HEK293 (cell line): Measurements from ENCODE around the gene ASTN2.

ENCODE experiments used
- CTCF ChIA-PET: fragments of 350-600 bp; formaldehyde crosslinking; extraction: SDS; loops from one replicate; lab custom pipeline; 2021; ENCODE audit warnings: antibody characterized with exemption; lab: Yijun Ruan, JAX
- POLR2A ChIA-PET: fragments of 300-600 bp; formaldehyde crosslinking; extraction: SDS; loops from one replicate; lab custom pipeline; 2020; ENCODE audit warnings: antibody characterized with exemption, inconsistent platforms; lab: Yijun Ruan, JAX
- H3K27ac ChIP-seq: fragments of 200-500 bp; sonication (Bioruptor generic); 2 replicates; pipeline ENCODE4 v1.5.1; 2014; ENCODE audit warnings: low read depth, low read length, control low read depth, inconsistent platforms; ENCODE audit errors: extremely low read depth
- H3K36me3 ChIP-seq, 2 experiments: fragments of 200-500 bp in 1 of 2; sonication (Bioruptor generic) in 1 of 2; 1 replicate in 1 of 2; 2 replicates in 1 of 2; pipeline ENCODE4 v1.5.1; 2014 to 2017; ENCODE audit warnings: inconsistent platforms in 2 of 2, low read length in 2 of 2; ENCODE audit not compliant: control insufficient read depth in 2 of 2, insufficient read depth in 1 of 2
- H3K4me1 ChIP-seq: fragments of 200-500 bp; sonication (Bioruptor generic); 2 replicates; pipeline ENCODE4 v1.5.1; 2014; ENCODE audit warnings: mild to moderate bottlenecking, low read length, inconsistent platforms; ENCODE audit not compliant: control insufficient read depth, insufficient read depth
- H3K4me3 ChIP-seq: 2 replicates; pipeline ENCODE4 v1.5.1; 2011; ENCODE audit warnings: low read depth, mild to moderate bottlenecking, control low read depth, low read length, moderate library complexity
- H3K9me3 ChIP-seq: fragments of 200-500 bp; sonication (Bioruptor generic); 2 replicates; pipeline ENCODE4 v1.5.1; 2014; ENCODE audit warnings: low read depth, low read length, inconsistent platforms; ENCODE audit not compliant: control insufficient read depth, insufficient read depth
- BCL11A ChIP-seq: fragments of 450-650 bp; formaldehyde crosslinking; IDR thresholded peaks from 2 replicates; pipeline ENCODE4 v1.5.1; 2016; ENCODE audit warnings: low read depth, missing biosample characterization, missing genetic modification characterization
- BCL11B ChIP-seq: fragments of 450-650 bp; formaldehyde crosslinking; IDR thresholded peaks from 2 replicates; pipeline ENCODE4 v1.5.1; 2016; ENCODE audit warnings: low read depth, missing biosample characterization, missing genetic modification characterization
- GLIS1 ChIP-seq: fragments of 450-650 bp; formaldehyde crosslinking; IDR thresholded peaks from 2 replicates; pipeline ENCODE4 v1.5.1; 2016; ENCODE audit warnings: missing biosample characterization, missing genetic modification characterization
- OSR2 ChIP-seq: fragments of 450-650 bp; formaldehyde crosslinking; IDR thresholded peaks from 2 replicates; pipeline ENCODE4 v1.5.1; 2016; ENCODE audit warnings: missing biosample characterization, missing genetic modification characterization
- OVOL3 ChIP-seq: fragments of 450-650 bp; formaldehyde crosslinking; IDR thresholded peaks from 2 replicates; pipeline ENCODE4 v1.5.1; 2016; ENCODE audit warnings: missing biosample characterization, missing genetic modification characterization
- PATZ1 ChIP-seq: fragments of 450-650 bp; formaldehyde crosslinking; IDR thresholded peaks from 2 replicates; pipeline ENCODE4 v1.5.1; 2016; ENCODE audit warnings: missing biosample characterization, missing genetic modification characterization
- ZBTB17 ChIP-seq: fragments of 450-650 bp; formaldehyde crosslinking; IDR thresholded peaks from 2 replicates; pipeline ENCODE4 v1.5.1; 2016; ENCODE audit warnings: missing biosample characterization, missing genetic modification characterization
- ZBTB20 ChIP-seq: fragments of 450-650 bp; formaldehyde crosslinking; IDR thresholded peaks from 2 replicates; pipeline ENCODE4 v1.5.1; 2016; ENCODE audit warnings: missing biosample characterization, missing genetic modification characterization
- ZBTB21 ChIP-seq: fragments of 450-650 bp; formaldehyde crosslinking; IDR thresholded peaks from 2 replicates; pipeline ENCODE4 v1.5.1; 2017; ENCODE audit warnings: missing biosample characterization, missing genetic modification characterization
- ZNF133 ChIP-seq: fragments of 450-650 bp; formaldehyde crosslinking; IDR thresholded peaks from 2 replicates; pipeline ENCODE4 v1.5.1; 2016; ENCODE audit warnings: missing biosample characterization, missing genetic modification characterization
- ZNF157 ChIP-seq: fragments of 450-650 bp; formaldehyde crosslinking; IDR thresholded peaks from 2 replicates; pipeline ENCODE4 v1.5.1; 2016; ENCODE audit warnings: missing biosample characterization, missing genetic modification characterization
- ZNF221 ChIP-seq: fragments of 450-650 bp; formaldehyde crosslinking; IDR thresholded peaks from 2 replicates; pipeline ENCODE4 v1.5.1; 2017; ENCODE audit warnings: missing biosample characterization, missing genetic modification characterization, borderline replicate concordance
- ZNF26 ChIP-seq: fragments of 450-650 bp; formaldehyde crosslinking; IDR thresholded peaks from 2 replicates; pipeline ENCODE4 v1.5.1; 2016; ENCODE audit warnings: missing biosample characterization, missing genetic modification characterization
- ZNF274 ChIP-seq, 2 experiments: fragments of 200-500 bp in 1 of 2; fragments of 450-650 bp in 1 of 2; sonication (Bioruptor generic) in 1 of 2; formaldehyde crosslinking in 1 of 2; IDR thresholded peaks; 2 replicates each; pipeline versions ENCODE4 v1.5.1 to v1.6.1; 2014 to 2016; ENCODE audit warnings: borderline replicate concordance in 1 of 2, inconsistent platforms in 1 of 2, low read length in 1 of 2, missing biosample characterization in 1 of 2, missing genetic modification characterization in 1 of 2
- ZNF335 ChIP-seq: fragments of 450-650 bp; formaldehyde crosslinking; conservative IDR thresholded peaks from 2 replicates; pipeline ENCODE4 v1.5.1; 2016; ENCODE audit warnings: missing biosample characterization, missing genetic modification characterization
- ZNF423 ChIP-seq: fragments of 450-650 bp; formaldehyde crosslinking; IDR thresholded peaks from 2 replicates; pipeline ENCODE4 v1.5.1; 2016; ENCODE audit warnings: missing biosample characterization, missing genetic modification characterization
- ZNF558 ChIP-seq: fragments of 450-650 bp; formaldehyde crosslinking; IDR thresholded peaks from 2 replicates; pipeline ENCODE4 v1.5.1; 2016; ENCODE audit warnings: missing biosample characterization, missing genetic modification characterization
- ZNF571 ChIP-seq: fragments of 450-650 bp; formaldehyde crosslinking; IDR thresholded peaks from 2 replicates; pipeline ENCODE4 v1.5.0; 2017; ENCODE audit warnings: missing biosample characterization, missing genetic modification characterization
- ZNF596 ChIP-seq: fragments of 450-650 bp; IDR thresholded peaks from 2 replicates; pipeline ENCODE4 v1.5.0; 2018; ENCODE audit warnings: missing biosample characterization, mild to moderate bottlenecking, missing genetic modification characterization, moderate library complexity
- ZNF747 ChIP-seq: fragments of 450-650 bp; formaldehyde crosslinking; IDR thresholded peaks from 2 replicates; pipeline ENCODE4 v1.5.1; 2016; ENCODE audit warnings: missing biosample characterization, missing genetic modification characterization
- ZNF837 ChIP-seq: fragments of 450-650 bp; formaldehyde crosslinking; IDR thresholded peaks from 2 replicates; pipeline ENCODE4 v1.5.1; 2016; ENCODE audit warnings: missing biosample characterization, missing genetic modification characterization

ASTN2 gene

DNA sequence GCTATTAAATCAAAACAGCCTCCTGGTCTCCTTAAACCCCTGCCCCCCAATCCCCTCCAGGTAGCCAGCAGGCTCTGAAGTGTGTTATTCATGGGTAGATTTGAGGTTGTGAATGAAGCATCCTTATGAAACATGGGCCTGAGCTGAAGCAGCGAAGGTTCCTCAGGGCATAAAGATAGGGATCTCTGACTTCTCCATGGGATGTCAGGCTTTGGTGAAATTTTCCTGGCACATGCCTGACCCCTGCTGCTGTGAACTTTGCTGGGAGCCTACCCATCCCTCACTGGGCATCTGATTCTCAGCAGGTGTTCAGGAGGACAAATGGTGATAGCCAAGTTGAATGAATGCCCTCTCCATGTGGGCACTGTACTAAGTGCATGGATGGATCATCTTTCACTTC lies 250.3 kb downstream of the ASTN2 start (continued):
- TF ChIP-seq ZBTB17 = no peak
- no peak for TF ChIP-seq ZNF423
- no peak for TF ChIP-seq ZBTB21

- POLR2A ChIA-PET = no interaction called here
- CTCF ChIA-PET = interaction anchor here (0.7 kb wide), 3 partner anchors 9 to 202 kb away, joined by 3 to 4 read pairs (median 3); no protein-coding TSS in a partner anchor
- TF ChIP-seq ZNF157 (no peak), ZNF571 (tag by site-specific recombination) (no peak), ZNF221 (tag by site-specific recombination) (no peak), ZNF837 (no peak), ZNF26 (tag by site-specific recombination) (no peak), BCL11B (tag by site-specific recombination) (no peak), ZNF133 (tag by site-specific recombination) (no peak), ZNF335 (tag by site-specific recombination) (no peak), OVOL3 (tag by site-specific recombination) (no peak), BCL11A (tag by site-specific recombination) (no peak), ZNF274 (IDR thresholded peaks at IDR 0.05; ENCODE audit: low read length) (no peak), ZNF274 (tag by site-specific recombination; IDR thresholded peaks at IDR 0.05; ENCODE audit: borderline replicate concordance) (no peak), ZBTB20 (tag by site-specific recombination) (no peak), PATZ1 (no peak), ZNF558 (tag by site-specific recombination) (no peak), ZNF747 (no peak)
- no peaks in the 10 kb centered on the region for H3K4me1 ChIP-seq
- H3K36me3 ChIP-seq = no peaks in the 10 kb centered on the region
- H3K9me3 ChIP-seq = no peaks in the 10 kb centered on the region
- H3K4me3 ChIP-seq = no peak overlapping the region
- no peak overlapping the region for H3K27ac ChIP-seq
Observed at GRCh38 chr9:117160254-117160653, 254.6 kb downstream of the ASTN2 start.

GRCh38 chr9:117156771-117157535 lies 257.9 kb downstream of the ASTN2 start:
- POLR2A ChIA-PET = no interaction called here

More at GRCh38 chr9:117156771-117157535, 257.9 kb downstream of the ASTN2 start:
- H3K9me3 ChIP-seq = no peaks in the 10 kb centered on the region
- no peak overlapping the region for H3K4me3 ChIP-seq
- TF ChIP-seq OSR2 (no peak), GLIS1 (tag by site-specific recombination) (no peak), ZNF596 (tag by site-specific recombination) (no peak)
- no peaks in the 10 kb centered on the region for H3K36me3 ChIP-seq
- H3K27ac ChIP-seq = no peak overlapping the region
- no peaks in the 10 kb centered on the region for H3K4me1 ChIP-seq
- CTCF ChIA-PET = interaction anchor here (0.6 to 0.7 kb wide), 2 partner anchors 71 to 511 kb away, joined by 3 to 4 read pairs; no protein-coding TSS in a partner anchor
